K562 (cell line): ENCODE results near the gene WNK1. TPM values are rescaled to one million over a fixed set of nuclear protein-coding genes. Genes with fewer than 3 reads are reported as not detected.

Experiments used
- ATF6 ChIP-seq: sonication (generic); formaldehyde crosslinking; IDR thresholded peaks from 2 replicates; pipeline ENCODE4 v1.4.0; 2020; ENCODE audit warnings: mild to moderate bottlenecking, missing genetic modification reagents
- FOXA1 ChIP-seq: fragments of 450-650 bp; IDR thresholded peaks from 2 replicates; pipeline ENCODE4 v1.6.1; 2016; ENCODE audit warnings: mild to moderate bottlenecking, borderline replicate concordance
- MGA ChIP-seq: fragments of 450-650 bp; IDR thresholded peaks from 2 replicates; pipeline ENCODE4 v1.6.1; 2016; ENCODE audit warnings: mild to moderate bottlenecking, moderate library complexity
- NFYB ChIP-seq: IDR thresholded peaks from 2 replicates; pipeline ENCODE4 v1.6.1; 2011; ENCODE audit warnings: mild to moderate bottlenecking, moderate library complexity; ENCODE audit not compliant: insufficient read length; ENCODE audit errors: extremely low read depth
- POLR2G ChIP-seq: fragments of 200-400 bp; formaldehyde crosslinking; IDR thresholded peaks from 2 replicates; pipeline ENCODE4 v1.6.1; 2017; ENCODE audit warnings: low read depth, mild to moderate bottlenecking, antibody characterized with exemption, low read length, moderate library complexity
- ZNF239 ChIP-seq: fragments of 250-450 bp; sonication (Bioruptor Pico); IDR thresholded peaks from 2 replicates; pipeline ENCODE4 v1.4.0; 2020; ENCODE audit warnings: mild to moderate bottlenecking
- ZSCAN32 ChIP-seq: fragments of 450-650 bp; formaldehyde crosslinking; IDR thresholded peaks from 2 replicates; pipeline ENCODE4 v1.4.0; 2020; ENCODE audit warnings: mild to moderate bottlenecking, moderate library complexity
- polyA plus RNA-seq, 8 experiments: library from polyadenylated mRNA; depleted of rRNA in 4 of 8; stranded (reverse) in 5 of 8; unstranded in 3 of 8; fragments of >200 nt; fragmentation: Nextera tagmentation in 2 of 8; fragmentation: Illumina TruSeq in 1 of 8; extraction: Ambion mirVana in 2 of 8; extraction: Trizol in 1 of 8; gene quantifications; 2 replicates each; pipeline versions ENCODE4 v1.2.1 to v1.2.3, GENCODE V29; 2011 to 2014; ENCODE audit warnings: inconsistent platforms in 1 of 8, missing spikeins in 1 of 8
- total RNA-seq, 7 experiments: library from RNA; depleted of rRNA in 6 of 7; stranded (reverse); fragments of >200 nt in 6 of 7; fragmentation: Illumina TruSeq in 2 of 7; extraction: Trizol in 2 of 7; gene quantifications; 2 replicates each; pipeline versions ENCODE4 v1.2.1 to v1.2.3, GENCODE V29; 2011 to 2021; ENCODE audit warnings: low replicate concordance in 1 of 7

The WNK1 gene
- total and polyA plus RNA-seq, 9 of the 15 experiments (the other 6 are each of a cell fraction or from before 2014, with no cell fraction given) = 4.3 to 73.9 (median 31.0) TPM

- TF ChIP-seq MGA = no peak
- no peak for TF ChIP-seq POLR2G
- TF ChIP-seq ZSCAN32 (CRISPR knock-in tag) = no peak
- no peak for TF ChIP-seq ATF6 (CRISPR knock-in tag)
- no peak for TF ChIP-seq NFYB
- no peak for TF ChIP-seq ZNF239
- no peak for TF ChIP-seq FOXA1
Observed at GRCh38 chr12:902581-902980, 150.2 kb downstream of the WNK1 start (continued).
